GM18907 (cell line): ENCODE measurements around the gene TPRG1.

ENCODE experiments used
- ATAC-seq: cut with Tn5 transposase; IDR thresholded peaks from one replicate; pipeline ENCODE4 v1.9.1; 2021; ENCODE audit warnings: mild to moderate bottlenecking, moderate library complexity; ENCODE audit not compliant: unreplicated experiment

TPRG1 gene

DNA sequence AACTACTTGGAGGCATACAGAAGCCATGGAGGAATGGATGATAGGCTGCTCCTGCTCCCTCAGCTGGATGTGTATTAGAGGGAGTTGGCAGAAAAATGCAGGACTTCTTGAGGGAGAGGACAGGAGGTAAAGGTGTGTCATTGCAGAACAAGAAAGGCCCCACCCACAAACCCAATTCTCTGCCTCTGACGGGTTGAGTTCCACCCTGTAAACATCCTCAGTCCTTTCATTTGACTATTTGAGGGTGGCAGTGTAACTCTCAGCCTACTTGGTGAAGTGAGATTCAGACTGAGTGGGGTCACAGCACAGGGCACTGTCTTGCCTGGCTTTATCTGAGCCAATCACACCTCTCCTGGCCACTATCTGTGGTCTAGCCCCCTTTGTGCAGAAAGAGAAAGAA, at the start of gene TPRG1:
Gene TPRG1 (plus strand): TSS at position 265 of the 400 bp plus-strand sequence. CDS start 35,414 bp downstream, outside the sequence.
- ATAC-seq: no peak

DNA sequence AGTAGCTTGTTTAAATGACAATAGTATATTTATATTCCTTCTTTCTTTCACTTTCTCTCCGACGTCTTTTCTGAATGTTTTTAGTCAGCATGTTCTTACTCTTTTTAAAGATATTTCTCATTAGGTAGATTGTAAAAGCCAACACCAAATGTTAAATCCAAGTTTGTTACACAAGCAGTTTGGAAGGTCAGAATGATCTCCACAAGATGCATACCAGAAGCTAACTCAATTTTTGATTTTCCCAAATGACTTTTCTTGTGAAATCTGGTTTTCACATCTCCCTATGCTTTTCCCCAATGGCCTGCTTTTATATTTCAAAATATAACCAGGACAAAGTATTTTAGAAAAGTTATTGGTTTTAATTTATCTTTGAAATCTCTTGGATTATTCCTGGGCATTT, 49.7 kb upstream of the TPRG1 start:
- no peak for ATAC-seq

GRCh38 chr3:189122526-189123205, 49.1 kb upstream of the TPRG1 start:
- ATAC-seq: no peak

GRCh38 chr3:189123595-189124387, 48.0 kb upstream of the TPRG1 start:
- ATAC-seq: no peak

- ATAC-seq: peak; percentile 87
Observed at GRCh38 chr3:189132231-189132671, 39.5 kb upstream of the TPRG1 start.

GRCh38 chr3:189132839-189133238, 38.9 kb upstream of the TPRG1 start:
- ATAC-seq: no peak

DNA sequence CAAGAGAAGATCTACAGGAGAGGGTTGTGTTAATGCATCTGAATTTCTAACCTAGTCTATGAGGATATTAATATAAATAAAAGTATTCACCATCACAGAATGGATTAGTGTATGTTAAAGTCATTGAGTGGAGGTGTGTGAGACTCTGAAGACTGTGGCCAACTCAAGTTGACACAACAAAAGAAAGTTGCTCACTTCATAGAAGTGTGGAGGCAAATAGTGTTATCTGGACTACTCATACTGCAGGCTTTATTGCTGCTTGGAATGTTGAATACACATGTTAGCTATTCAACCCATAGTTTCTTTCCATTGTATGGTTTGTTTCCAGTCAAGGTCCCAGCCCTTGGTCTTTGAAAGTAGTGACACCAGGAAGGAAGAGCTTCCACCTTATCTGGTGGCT, 38.0 kb upstream of the TPRG1 start:
- ATAC-seq: no peak

- ATAC-seq: no peak
Observed at GRCh38 chr3:189137416-189137815, 34.4 kb upstream of the TPRG1 start.

DNA sequence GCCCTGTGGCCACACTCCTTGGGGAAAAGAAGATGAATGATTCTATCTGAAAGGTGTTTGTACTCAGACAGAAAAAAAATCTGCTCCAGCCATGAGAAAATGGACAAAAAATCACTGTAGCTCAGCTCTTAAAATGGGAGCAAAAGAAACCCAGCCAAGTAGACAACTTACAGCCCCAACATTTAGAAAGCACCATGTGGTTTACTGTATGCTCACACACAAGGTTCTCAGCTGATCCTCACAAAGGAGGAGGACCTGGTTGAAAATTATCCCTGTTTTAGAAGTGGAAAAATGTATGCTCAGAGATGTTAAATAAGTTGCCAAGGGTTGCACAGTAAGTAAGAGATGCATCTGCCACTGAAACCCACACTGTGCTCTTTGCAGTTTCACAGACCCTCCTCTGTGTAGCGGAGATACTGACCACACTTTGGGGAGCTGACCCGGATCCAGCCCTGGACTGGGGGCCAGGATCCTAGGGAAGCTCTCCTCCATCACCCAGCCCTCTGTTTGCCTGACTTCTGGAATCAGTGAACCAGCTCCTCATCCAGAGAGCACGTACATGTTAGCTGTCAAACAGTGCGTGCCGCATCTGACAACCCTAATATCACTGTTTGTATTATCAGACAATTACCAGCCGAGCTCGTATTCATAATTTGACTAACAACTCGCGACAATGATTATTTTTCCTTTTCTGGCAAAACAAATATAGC, 32.7 kb upstream of the TPRG1 start:
- ATAC-seq: no peak

DNA sequence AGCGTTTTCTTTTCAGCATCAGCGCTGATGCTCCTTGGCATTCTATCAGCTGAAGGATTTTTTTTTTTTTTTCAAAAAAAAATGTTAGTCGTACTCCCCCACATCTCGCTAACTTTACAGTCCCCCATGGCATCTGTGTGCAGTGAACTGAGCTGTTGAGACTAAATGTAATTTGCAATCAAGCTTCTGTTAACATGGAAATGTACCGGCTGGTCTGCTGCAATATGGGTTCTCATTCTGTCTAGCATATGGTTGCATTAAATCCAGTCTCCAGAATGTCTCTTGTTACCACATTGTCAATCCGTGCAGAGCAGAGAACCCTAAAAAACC, 32.2 kb upstream of the TPRG1 start:
- ATAC-seq: no peak

DNA sequence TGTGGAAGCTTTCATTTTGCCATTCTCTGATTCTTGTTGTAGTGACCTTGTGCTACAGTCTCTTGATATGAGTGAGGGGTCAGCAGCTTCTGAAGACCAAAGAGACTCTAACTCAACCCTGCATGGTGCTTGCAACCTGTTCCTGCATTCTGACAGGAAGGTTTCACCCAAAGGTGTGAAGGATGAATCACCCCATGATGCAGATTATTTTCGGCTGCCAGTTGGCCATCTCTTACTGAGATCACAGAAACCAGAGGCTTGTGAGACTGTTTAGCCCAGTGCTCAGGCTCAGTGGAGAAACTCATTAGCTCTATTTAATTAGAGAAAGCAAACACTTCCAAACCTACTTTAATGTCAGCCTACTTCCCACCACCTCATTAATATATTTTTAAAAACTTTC, 29.2 kb upstream of the TPRG1 start:
- ATAC-seq: no peak

DNA sequence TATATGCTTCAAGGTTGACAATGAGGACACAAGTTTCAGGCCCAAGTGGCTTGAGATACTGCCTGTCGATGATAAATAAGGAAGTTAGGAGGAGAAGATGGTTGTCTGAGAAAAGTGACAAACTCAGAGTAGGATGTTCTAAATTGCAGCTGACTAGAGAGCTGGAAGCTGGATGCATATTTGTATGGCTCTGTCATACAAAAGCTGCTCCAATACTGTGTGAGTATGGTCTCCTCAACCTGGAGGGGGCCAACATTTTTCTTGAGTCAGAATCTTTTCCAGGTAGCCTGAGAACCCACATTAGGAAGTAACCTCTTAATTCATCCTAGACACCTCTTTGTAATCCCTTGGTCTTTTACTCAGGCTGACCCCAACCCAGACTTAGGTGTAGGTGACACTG, 28.4 kb upstream of the TPRG1 start:
- ATAC-seq: no peak

GRCh38 chr3:189143771-189144170, 28.0 kb upstream of the TPRG1 start:
- ATAC-seq: no peak

- ATAC-seq: no peak
Observed at GRCh38 chr3:189144645-189145044, 27.1 kb upstream of the TPRG1 start.

GRCh38 chr3:189146848-189147247, 24.9 kb upstream of the TPRG1 start:
- ATAC-seq: no peak

DNA sequence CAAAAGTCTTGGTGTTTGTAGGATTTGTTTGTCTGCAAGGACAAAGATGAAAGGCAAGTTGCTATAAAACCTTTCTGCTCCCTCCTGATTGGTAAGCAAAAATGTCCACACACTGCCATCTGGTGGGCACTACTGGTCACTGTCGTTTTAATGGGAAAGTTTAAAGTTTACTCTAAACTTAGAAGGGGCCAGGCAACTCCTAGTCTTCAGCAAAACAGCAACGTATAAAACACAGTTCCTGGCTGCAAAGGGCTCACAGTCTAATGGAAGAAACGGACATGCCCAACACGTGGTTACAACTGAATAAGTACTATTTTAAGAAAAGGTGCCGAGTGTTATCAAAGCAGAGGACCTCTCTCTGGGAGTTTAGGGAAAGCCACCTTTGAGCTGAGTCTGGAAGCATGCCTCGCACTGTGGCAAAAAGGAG, 23.7 kb upstream of the TPRG1 start:
- ATAC-seq: peak; percentile 87

GRCh38 chr3:189149203-189149602, 22.6 kb upstream of the TPRG1 start:
- ATAC-seq: no peak

GRCh38 chr3:189157232-189158007, 14.4 kb upstream of the TPRG1 start:
- ATAC-seq: no peak

GRCh38 chr3:189158034-189158433, 13.7 kb upstream of the TPRG1 start:
- ATAC-seq: no peak

- no peak for ATAC-seq
Observed at GRCh38 chr3:189160519-189161309, 11.1 kb upstream of the TPRG1 start.
